H1 (cell line): ENCODE data around the gene ENPP1. TPM values are rescaled to one million over a fixed set of nuclear protein-coding genes. Genes with fewer than 3 reads are reported as not detected.

Experiments
- CTCF ChIA-PET: fragments of 300-600 bp; sonication (Branson Sonifier 250); formaldehyde crosslinking; loops from one replicate; lab custom pipeline; 2021; ENCODE audit not compliant: partially characterized antibody; lab: Charles Lee
- POLR2A ChIA-PET: fragments of 300-600 bp; sonication (Branson Sonifier 250); formaldehyde crosslinking; loops from one replicate; lab custom pipeline; 2021; ENCODE audit warnings: inconsistent platforms; ENCODE audit not compliant: partially characterized antibody; lab: Charles Lee
- DNase-seq, 2 experiments: peaks; one replicate each; pipeline versions ENCODE4 v3.0.0 to v3.0.0-alpha.2; 2010 to 2022; ENCODE audit warnings: low spot score in 2 of 2, low read depth in 1 of 2, mixed read lengths in 1 of 2
- FAIRE-seq: peaks from 2 replicates; lab custom pipeline; 2011; peaks lifted over from hg19 to GRCh38; lab: Jason Lieb, UNC
- H2AFZ ChIP-seq: 2 replicates; pipeline ENCODE4 v1.8.1; 2012; ENCODE audit warnings: low read length, inconsistent platforms
- H2AK5ac ChIP-seq: 2 replicates; pipeline ENCODE4 v1.6.1; 2013; ENCODE audit warnings: low read depth, low read length
- H2BK120ac ChIP-seq: replicated peaks from 2 replicates; pipeline ENCODE3; 2013; ENCODE audit warnings: low read depth, low read length, inconsistent platforms
- H2BK12ac ChIP-seq: 2 replicates; pipeline ENCODE4 v1.6.1; 2013; ENCODE audit warnings: low read depth, low read length
- H2BK15ac ChIP-seq: 2 replicates; pipeline ENCODE4 v1.6.1; 2013; ENCODE audit warnings: low read length
- H2BK20ac ChIP-seq: 2 replicates; pipeline ENCODE4 v1.6.1; 2013; ENCODE audit warnings: low read length
- H2BK5ac ChIP-seq: 2 replicates; pipeline ENCODE4 v1.6.1; 2013; ENCODE audit warnings: low read depth, low read length
- H3K14ac ChIP-seq: 2 replicates; pipeline ENCODE4 v1.6.1; 2013; ENCODE audit warnings: inconsistent platforms; ENCODE audit not compliant: insufficient read length
- H3K18ac ChIP-seq: 2 replicates; pipeline ENCODE4 v1.6.1; 2013; ENCODE audit warnings: low read length; ENCODE audit errors: extremely low read depth
- H3K23ac ChIP-seq: 2 replicates; pipeline ENCODE4 v1.6.1; 2013; ENCODE audit warnings: inconsistent platforms; ENCODE audit not compliant: insufficient read length
- H3K23me2 ChIP-seq: 2 replicates; pipeline ENCODE4 v1.6.1; 2013; ENCODE audit warnings: low read depth, low read length
- H3K27ac ChIP-seq: 2 replicates; pipeline ENCODE4 v1.6.1; 2011; ENCODE audit warnings: low read depth, low read length, inconsistent platforms
- H3K27me3 ChIP-seq, 4 experiments: replicated peaks in 1 of 4; 1 replicate in 1 of 4; 2 replicates in 3 of 4; pipeline versions ENCODE4 v1.6.1 to v1.8.1; 2011 to 2013; ENCODE audit warnings: low read length in 3 of 4, mild to moderate bottlenecking in 3 of 4, inconsistent platforms in 2 of 4, mixed read lengths in 2 of 4, moderate library complexity in 1 of 4; ENCODE audit not compliant: control insufficient read depth in 3 of 4, insufficient read depth in 3 of 4; ENCODE audit errors: extremely low read depth in 1 of 4
- H3K36me3 ChIP-seq, 4 experiments: 2 replicates each; pipeline versions ENCODE4 v1.6.1 to v1.8.1; 2011 to 2013; ENCODE audit warnings: mild to moderate bottlenecking in 4 of 4, low read length in 3 of 4, moderate library complexity in 2 of 4, control low read depth in 1 of 4, inconsistent platforms in 1 of 4; ENCODE audit not compliant: insufficient read depth in 4 of 4, control insufficient read depth in 2 of 4
- H3K4ac ChIP-seq: replicated peaks from 2 replicates; pipeline ENCODE3; 2013; ENCODE audit warnings: low read length, low read depth, mixed read lengths, inconsistent platforms; ENCODE audit not compliant: insufficient read length
- H3K4me1 ChIP-seq, 4 experiments: replicated peaks in 1 of 4; 1 replicate in 1 of 4; 2 replicates in 3 of 4; pipeline versions ENCODE4 v1.6.1 to v1.8.1; 2011 to 2013; ENCODE audit warnings: low read length in 3 of 4, inconsistent platforms in 2 of 4, mixed read lengths in 1 of 4; ENCODE audit not compliant: insufficient read depth in 4 of 4, control insufficient read depth in 3 of 4
- H3K4me2 ChIP-seq, 2 experiments: 2 replicates each; pipeline versions ENCODE4 v1.6.1 to v1.8.1; 2011 to 2013; ENCODE audit warnings: low read depth in 2 of 2, low read length in 2 of 2, control low read depth in 1 of 2, inconsistent platforms in 1 of 2, mild to moderate bottlenecking in 1 of 2; ENCODE audit not compliant: insufficient read depth in 1 of 2
- H3K4me3 ChIP-seq, 4 experiments: fragments of 200-600, 300-600 bp in 1 of 4; sonication (generic), shearing (Covaris generic), sonication (Bioruptor Twin) in 1 of 4; 2 replicates each; pipeline versions ENCODE4 v1.5.1 to v1.8.1; 2011 to 2016; ENCODE audit warnings: low read length in 4 of 4, low read depth in 3 of 4, control low read depth in 2 of 4, inconsistent platforms in 2 of 4, mild to moderate bottlenecking in 2 of 4, mixed read lengths in 1 of 4, moderate library complexity in 1 of 4; ENCODE audit not compliant: insufficient read depth in 2 of 4; ENCODE audit errors: extremely low read depth in 1 of 4
- H3K56ac ChIP-seq: replicated peaks from 2 replicates; pipeline ENCODE3; 2013; ENCODE audit warnings: low read depth, mild to moderate bottlenecking, mixed read lengths, low read length, inconsistent platforms; ENCODE audit not compliant: insufficient read length
- H3K79me1 ChIP-seq: 2 replicates; pipeline ENCODE4 v1.6.1; 2013; ENCODE audit warnings: low read depth, low read length, control low read depth
- H3K79me2 ChIP-seq, 2 experiments: 2 replicates each; pipeline versions ENCODE4 v1.6.1 to v1.8.1; 2012 to 2013; ENCODE audit warnings: low read length in 2 of 2, mild to moderate bottlenecking in 2 of 2, inconsistent platforms in 1 of 2; ENCODE audit not compliant: insufficient read depth in 2 of 2, control insufficient read depth in 1 of 2
- H3K9ac ChIP-seq, 4 experiments: replicated peaks in 1 of 4; 1 replicate in 1 of 4; 2 replicates in 3 of 4; pipeline versions ENCODE4 v1.6.1 to v1.8.1; 2011 to 2013; ENCODE audit warnings: low read depth in 3 of 4, low read length in 3 of 4, control low read depth in 2 of 4, mild to moderate bottlenecking in 2 of 4, moderate library complexity in 2 of 4, inconsistent platforms in 1 of 4; ENCODE audit errors: extremely low read depth in 1 of 4
- H3K9me3 ChIP-seq, 2 experiments: 2 replicates each; pipeline versions ENCODE4 v1.6.1 to v1.8.1; 2012 to 2013; ENCODE audit warnings: mild to moderate bottlenecking in 2 of 2, moderate library complexity in 2 of 2, control low read depth in 1 of 2, inconsistent platforms in 1 of 2, low read depth in 1 of 2, low read length in 1 of 2, mixed read lengths in 1 of 2; ENCODE audit not compliant: insufficient read depth in 2 of 2
- H4K20me1 ChIP-seq, 2 experiments: replicated peaks in 1 of 2; 2 replicates each; pipeline versions ENCODE3 to v1.8.1; 2011 to 2013; ENCODE audit warnings: inconsistent platforms in 2 of 2, low read length in 2 of 2, mild to moderate bottlenecking in 1 of 2; ENCODE audit not compliant: insufficient read depth in 2 of 2, control insufficient read depth in 1 of 2
- H4K5ac ChIP-seq: 2 replicates; pipeline ENCODE4 v1.6.1; 2013; ENCODE audit warnings: low read length, low read depth, mixed read lengths, inconsistent platforms; ENCODE audit not compliant: insufficient read length
- H4K8ac ChIP-seq: 2 replicates; pipeline ENCODE4 v1.8.0; 2013; ENCODE audit warnings: mild to moderate bottlenecking, moderate library complexity, low read length, inconsistent platforms; ENCODE audit not compliant: insufficient read depth; ENCODE audit errors: extremely low read depth
- H4K91ac ChIP-seq: replicated peaks from 2 replicates; pipeline ENCODE3; 2013; ENCODE audit warnings: low read length, mixed read lengths, inconsistent platforms; ENCODE audit not compliant: insufficient read length
- CHD1 ChIP-seq: IDR thresholded peaks from 2 replicates; pipeline ENCODE4 v1.6.1; 2012; ENCODE audit warnings: low read depth, low read length, improper control_type of control experiment
- EGR1 ChIP-seq: IDR thresholded peaks from 2 replicates; pipeline ENCODE4 v1.6.1; 2011; ENCODE audit warnings: low read depth, low read length, borderline replicate concordance
- FOSL1 ChIP-seq: IDR thresholded peaks from 2 replicates; pipeline ENCODE4 v1.6.1; 2011; ENCODE audit warnings: mild to moderate bottlenecking, low read depth, low read length, moderate library complexity; ENCODE audit not compliant: insufficient read depth
- KDM5A ChIP-seq: fragments of 200-600 bp; IDR thresholded peaks from 2 replicates; pipeline ENCODE4 v1.7.1; 2012; ENCODE audit warnings: mild to moderate bottlenecking, low read length, inconsistent platforms, mixed read lengths
- PHF8 ChIP-seq: fragments of 200-600 bp; sonication (generic); conservative IDR thresholded peaks from 2 replicates; pipeline ENCODE4 v1.7.1; 2012; ENCODE audit warnings: low read depth, mild to moderate bottlenecking, inconsistent platforms, low read length, moderate library complexity
- POLR2A ChIP-seq, 2 experiments: IDR thresholded peaks; 1 replicate in 1 of 2; 2 replicates in 1 of 2; pipeline ENCODE4 v1.6.1; 2011; ENCODE audit warnings: low read depth in 2 of 2, low read length in 2 of 2, mild to moderate bottlenecking in 2 of 2; ENCODE audit errors: control extremely low read depth in 1 of 2
- POLR2AphosphoS5 ChIP-seq: IDR thresholded peaks from 2 replicates; pipeline ENCODE4 v1.6.1; 2011; ENCODE audit warnings: low read depth, low read length
- RBBP5 ChIP-seq: IDR thresholded peaks from 2 replicates; pipeline ENCODE4 v1.7.1; 2012; ENCODE audit warnings: low read depth, mild to moderate bottlenecking, inconsistent platforms, low read length, moderate library complexity, borderline replicate concordance
- SP4 ChIP-seq: IDR thresholded peaks from 2 replicates; pipeline ENCODE4 v1.6.1; 2012; ENCODE audit warnings: low read length, inconsistent platforms
- SRF ChIP-seq: IDR thresholded peaks from 2 replicates; pipeline ENCODE4 v1.6.1; 2011; ENCODE audit warnings: mild to moderate bottlenecking, low read depth, low read length, moderate library complexity
- TAF7 ChIP-seq: optimal IDR thresholded peaks from 2 replicates; pipeline ENCODE3; 2011; ENCODE audit warnings: low read depth, mild to moderate bottlenecking, inconsistent platforms, low read length, moderate library complexity, borderline replicate concordance
- TCF12 ChIP-seq: IDR thresholded peaks from 2 replicates; pipeline ENCODE4 v1.6.1; 2011; ENCODE audit warnings: low read depth, mild to moderate bottlenecking, low read length
- WGBS, 2 experiments: shearing (Covaris generic) in 1 of 2; methylation state at CpG; one replicate each; pipeline versions ENCODE4 v1.1.6 to v1.1.7; 2013 to 2015; ENCODE audit warnings: low lambda C conversion rate in 2 of 2, mixed read lengths in 2 of 2, inconsistent platforms in 1 of 2, low coverage in 1 of 2, missing lambda C conversion rate in 1 of 2; ENCODE audit not compliant: insufficient replicate concordance in 2 of 2, insufficient coverage in 1 of 2, insufficient read length in 1 of 2; ENCODE audit errors: extremely low coverage in 1 of 2, missing lambda C conversion rate in 1 of 2; 5-methylcytosine and 5-hydroxymethylcytosine counted together
- polyA plus RNA-seq, 7 experiments: library from polyadenylated mRNA; depleted of rRNA in 3 of 7; stranded (reverse) in 5 of 7; unstranded in 2 of 7; fragments of >200 nt in 5 of 7; fragments of 200-250 nt in 2 of 7; gene quantifications; 1 replicate in 5 of 7; 2 replicates in 1 of 7; 4 replicates in 1 of 7; pipeline versions ENCODE4 v1.2.1 to v1.2.3, GENCODE V29; 2011 to 2013; ENCODE audit warnings: missing spikeins in 2 of 7, mixed read lengths in 2 of 7
- total RNA-seq: library from RNA; stranded (reverse); fragmentation: NEBNext Ultra II Directional; extraction: Animal tissue kit (Norgen Biotek cat#: 25700); gene quantifications from 2 replicates; pipeline ENCODE4 v1.2.1, GENCODE V29; 2021
- TF ChIP-seq, protein P1 (sequence below), 3 experiments: IDR thresholded peaks; 1 replicate in 2 of 3; 2 replicates in 1 of 3; pipeline versions ENCODE4 v1.5.1 to v1.6.1; 2011; ENCODE audit warnings: low read length in 3 of 3, mild to moderate bottlenecking in 3 of 3, inconsistent platforms in 2 of 3, low read depth in 1 of 3, moderate library complexity in 1 of 3; ENCODE audit not compliant: insufficient read depth in 1 of 3; ENCODE audit errors: control extremely low read depth in 1 of 3

The ENPP1 gene
- total and polyA plus RNA-seq, 2 of the 8 experiments (the other 6 are each of a cell fraction or from before 2014, with no cell fraction given) = 10.1 to 39.1 TPM

DNA sequence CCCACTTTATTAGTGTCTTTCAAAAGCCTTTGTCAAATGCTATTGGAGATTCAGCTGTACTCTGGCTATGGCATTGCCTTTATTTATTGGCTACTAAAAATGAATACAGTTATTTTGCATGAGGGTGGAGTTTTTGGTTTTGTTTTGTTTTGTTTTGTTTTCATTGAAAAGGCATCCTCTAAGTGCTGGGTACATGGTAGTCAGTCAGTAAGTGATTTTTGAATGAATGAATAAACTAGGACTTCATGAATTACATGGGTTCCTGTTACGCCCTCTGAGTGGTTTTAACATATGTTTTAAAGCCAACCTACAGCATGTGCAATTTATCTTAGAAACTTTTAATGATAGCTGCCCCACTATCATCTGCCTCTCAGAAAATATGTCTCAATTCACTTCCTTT, 38.9 kb upstream of the ENPP1 start:
- ChIA-PET POLR2A (no interaction called here), CTCF (interaction anchor here (1.0 to 1.8 kb wide), 3 partner anchors 11 to 74 kb away, joined by 3 to 7 read pairs (median 3); no protein-coding TSS in a partner anchor)
- no peak overlapping the region for H3K4ac ChIP-seq
- no peak overlapping the region for H4K5ac ChIP-seq
- no peak overlapping the region for H3K18ac ChIP-seq
- H2AK5ac ChIP-seq = no peak overlapping the region
- H2AFZ ChIP-seq = no peak overlapping the region
- no peaks in the 10 kb centered on the region for H3K9me3 ChIP-seq
- no peaks in the 10 kb centered on the region for H3K79me2 ChIP-seq
- no peaks in the 10 kb centered on the region for H3K79me1 ChIP-seq
- no peak overlapping the region for H2BK5ac ChIP-seq
- FAIRE-seq = no peak
- no peaks in the 10 kb centered on the region for H3K23me2 ChIP-seq
- 94% methylated on average over 1 of the region's 1 CpG; no CpG with 5 or more reads in 1 of the 2 experiments for WGBS, 2 experiments
- H3K56ac ChIP-seq = no peak overlapping the region
- no peak overlapping the region for H3K4me3 ChIP-seq
- H3K36me3 ChIP-seq = no peaks in the 10 kb centered on the region
- H2BK20ac ChIP-seq = no peak overlapping the region
- H4K8ac ChIP-seq = no peak overlapping the region
- no peak overlapping the region for H3K4me2 ChIP-seq
- H4K91ac ChIP-seq = no peak overlapping the region
- no peak overlapping the region for H3K9ac ChIP-seq
- H2BK12ac ChIP-seq = no peak overlapping the region
- no peaks in the 10 kb centered on the region; a peak in 1 of 7 replicates for H3K27me3 ChIP-seq
- H3K23ac ChIP-seq = no peak overlapping the region
- H2BK15ac ChIP-seq = no peak overlapping the region
- H4K20me1 ChIP-seq = no peaks in the 10 kb centered on the region
- no peak overlapping the region for H3K14ac ChIP-seq
- no peak for DNase-seq
- H3K27ac ChIP-seq = no peak overlapping the region
- no peak overlapping the region for H2BK120ac ChIP-seq
- peaks cover 0 to 4% (median 0%) of the 10 kb centered on the region in 4 experiments; a peak in 1 of 7 replicates for H3K4me1 ChIP-seq
- no peak for TF ChIP-seq PHF8
- no peak for TF ChIP-seq FOSL1
- no peak for TF ChIP-seq SP4
- TF ChIP-seq TCF12 = no peak
- no peak for TF ChIP-seq EGR1
- TF ChIP-seq, protein P1, sequence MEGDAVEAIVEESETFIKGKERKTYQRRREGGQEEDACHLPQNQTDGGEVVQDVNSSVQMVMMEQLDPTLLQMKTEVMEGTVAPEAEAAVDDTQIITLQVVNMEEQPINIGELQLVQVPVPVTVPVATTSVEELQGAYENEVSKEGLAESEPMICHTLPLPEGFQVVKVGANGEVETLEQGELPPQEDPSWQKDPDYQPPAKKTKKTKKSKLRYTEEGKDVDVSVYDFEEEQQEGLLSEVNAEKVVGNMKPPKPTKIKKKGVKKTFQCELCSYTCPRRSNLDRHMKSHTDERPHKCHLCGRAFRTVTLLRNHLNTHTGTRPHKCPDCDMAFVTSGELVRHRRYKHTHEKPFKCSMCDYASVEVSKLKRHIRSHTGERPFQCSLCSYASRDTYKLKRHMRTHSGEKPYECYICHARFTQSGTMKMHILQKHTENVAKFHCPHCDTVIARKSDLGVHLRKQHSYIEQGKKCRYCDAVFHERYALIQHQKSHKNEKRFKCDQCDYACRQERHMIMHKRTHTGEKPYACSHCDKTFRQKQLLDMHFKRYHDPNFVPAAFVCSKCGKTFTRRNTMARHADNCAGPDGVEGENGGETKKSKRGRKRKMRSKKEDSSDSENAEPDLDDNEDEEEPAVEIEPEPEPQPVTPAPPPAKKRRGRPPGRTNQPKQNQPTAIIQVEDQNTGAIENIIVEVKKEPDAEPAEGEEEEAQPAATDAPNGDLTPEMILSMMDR (IDR thresholded peaks at IDR 0.05; ENCODE audit: control extremely low read depth in 1 of 3, insufficient read depth in 1 of 3, low read depth in 1 of 3, low read length in 3 of 3) = no peak
- no peak for TF ChIP-seq TAF7
- TF ChIP-seq POLR2A (IDR thresholded peaks at IDR 0.05; ENCODE audit: control extremely low read depth in 1 of 2, low read depth in 2 of 2, low read length in 2 of 2) = no peak
- no peak for TF ChIP-seq CHD1
- TF ChIP-seq KDM5A = no peak
- TF ChIP-seq SRF = no peak
- TF ChIP-seq POLR2AphosphoS5 = no peak
- no peak for TF ChIP-seq RBBP5
